HCT116 (cell line): Measurements from ENCODE around the gene HTRA2.

Source experiments
- ATF3 ChIP-seq: IDR thresholded peaks from 2 replicates; pipeline ENCODE4 v1.6.1; 2012
- CTCF ChIP-seq, 3 experiments: fragments of 200-600 bp in 1 of 3; sonication (generic) in 1 of 3; IDR thresholded peaks in 2 of 3; conservative IDR thresholded peaks in 1 of 3; 2 replicates each; pipeline ENCODE4 v1.5.1; 2012 to 2017; ENCODE audit warnings: low read depth in 2 of 3, low read length in 2 of 3, antibody characterized with exemption in 1 of 3, borderline replicate concordance in 1 of 3, control low read depth in 1 of 3, mild to moderate bottlenecking in 1 of 3, mixed read lengths in 1 of 3, mixed run types in 1 of 3, moderate library complexity in 1 of 3; ENCODE audit not compliant: insufficient read depth in 1 of 3
- EGR1 ChIP-seq: IDR thresholded peaks from 2 replicates; pipeline ENCODE4 v1.6.1; 2012; ENCODE audit warnings: low read depth
- EZH2 ChIP-seq: fragments of 200-600 bp; sonication (generic); IDR thresholded peaks from 2 replicates; pipeline ENCODE4 v1.6.1; 2017; ENCODE audit warnings: antibody characterized with exemption, mixed run types
- MAX ChIP-seq: IDR thresholded peaks from 2 replicates; pipeline ENCODE4 v1.6.1; 2012
- POLR2AphosphoS5 ChIP-seq: IDR thresholded peaks from 2 replicates; pipeline ENCODE4 v1.6.1; 2011; ENCODE audit warnings: mild to moderate bottlenecking, low read depth, low read length, moderate library complexity
- RAD21 ChIP-seq: IDR thresholded peaks from 2 replicates; pipeline ENCODE4 v1.6.1; 2012; ENCODE audit warnings: low read depth, mild to moderate bottlenecking
- REST ChIP-seq: IDR thresholded peaks from 2 replicates; pipeline ENCODE4 v1.6.1; 2012; ENCODE audit warnings: low read depth
- SIN3A ChIP-seq: IDR thresholded peaks from 2 replicates; pipeline ENCODE4 v1.6.1; 2012; ENCODE audit warnings: low read depth
- SRF ChIP-seq: IDR thresholded peaks from 2 replicates; pipeline ENCODE4 v1.6.1; 2012; ENCODE audit warnings: low read depth
- TCF7L2 ChIP-seq: IDR thresholded peaks from 2 replicates; pipeline ENCODE4 v1.7.0; 2011; ENCODE audit warnings: borderline replicate concordance, inconsistent platforms; ENCODE audit not compliant: insufficient read depth, insufficient read length; ENCODE audit errors: extremely low read depth
- YY1 ChIP-seq: IDR thresholded peaks from 2 replicates; pipeline ENCODE4 v1.6.1; 2011; ENCODE audit warnings: low read length, low read depth, moderate library complexity, mild to moderate bottlenecking; ENCODE audit not compliant: insufficient replicate concordance; ENCODE audit errors: extremely low read depth

- no peak for TF ChIP-seq TCF7L2
- TF ChIP-seq EZH2, result no peak
- no peak for TF ChIP-seq MAX
- no peak for TF ChIP-seq RAD21
- TF ChIP-seq SIN3A, result no peak
- no peak for TF ChIP-seq CTCF (IDR thresholded peaks at IDR 0.05 in 2 of 3, conservative IDR thresholded peaks at IDR 0.05 in 1 of 3; ENCODE audit: borderline replicate concordance in 1 of 3, insufficient read depth in 1 of 3, low read depth in 2 of 3, low read length in 2 of 3)
- no peak for TF ChIP-seq SRF
- TF ChIP-seq YY1, result no peak
- TF ChIP-seq EGR1, result no peak
- TF ChIP-seq ATF3, result no peak
- TF ChIP-seq POLR2AphosphoS5, result no peak
- TF ChIP-seq REST, result no peak
Measured at GRCh38 chr2:74513605-74514367, 15.9 kb upstream of the HTRA2 start.
